H1 (cell line): Measurements from ENCODE around the gene NEURL1B. TPM values are rescaled to one million over a fixed set of nuclear protein-coding genes. Genes with fewer than 3 reads are reported as not detected.

ENCODE experiments used
- CTCF ChIA-PET: fragments of 300-600 bp; sonication (Branson Sonifier 250); formaldehyde crosslinking; loops from one replicate; lab custom pipeline; 2021; ENCODE audit not compliant: partially characterized antibody; lab: Charles Lee
- POLR2A ChIA-PET: fragments of 300-600 bp; sonication (Branson Sonifier 250); formaldehyde crosslinking; loops from one replicate; lab custom pipeline; 2021; ENCODE audit warnings: inconsistent platforms; ENCODE audit not compliant: partially characterized antibody; lab: Charles Lee
- DNase-seq, 2 experiments: peaks; one replicate each; pipeline versions ENCODE4 v3.0.0 to v3.0.0-alpha.2; 2010 to 2022; ENCODE audit warnings: low spot score in 2 of 2, low read depth in 1 of 2, mixed read lengths in 1 of 2
- FAIRE-seq: peaks from 2 replicates; lab custom pipeline; 2011; peaks lifted over from hg19 to GRCh38; lab: Jason Lieb, UNC
- H2AFZ ChIP-seq: 2 replicates; pipeline ENCODE4 v1.8.1; 2012; ENCODE audit warnings: low read length, inconsistent platforms
- H2AK5ac ChIP-seq: 2 replicates; pipeline ENCODE4 v1.6.1; 2013; ENCODE audit warnings: low read depth, low read length
- H2BK120ac ChIP-seq: replicated peaks from 2 replicates; pipeline ENCODE3; 2013; ENCODE audit warnings: low read depth, low read length, inconsistent platforms
- H2BK12ac ChIP-seq: 2 replicates; pipeline ENCODE4 v1.6.1; 2013; ENCODE audit warnings: low read depth, low read length
- H2BK15ac ChIP-seq: 2 replicates; pipeline ENCODE4 v1.6.1; 2013; ENCODE audit warnings: low read length
- H2BK20ac ChIP-seq: 2 replicates; pipeline ENCODE4 v1.6.1; 2013; ENCODE audit warnings: low read length
- H2BK5ac ChIP-seq: 2 replicates; pipeline ENCODE4 v1.6.1; 2013; ENCODE audit warnings: low read depth, low read length
- H3K14ac ChIP-seq: 2 replicates; pipeline ENCODE4 v1.6.1; 2013; ENCODE audit warnings: inconsistent platforms; ENCODE audit not compliant: insufficient read length
- H3K18ac ChIP-seq: 2 replicates; pipeline ENCODE4 v1.6.1; 2013; ENCODE audit warnings: low read length; ENCODE audit errors: extremely low read depth
- H3K23ac ChIP-seq: 2 replicates; pipeline ENCODE4 v1.6.1; 2013; ENCODE audit warnings: inconsistent platforms; ENCODE audit not compliant: insufficient read length
- H3K23me2 ChIP-seq: 2 replicates; pipeline ENCODE4 v1.6.1; 2013; ENCODE audit warnings: low read depth, low read length
- H3K27ac ChIP-seq: 2 replicates; pipeline ENCODE4 v1.6.1; 2011; ENCODE audit warnings: low read depth, low read length, inconsistent platforms
- H3K27me3 ChIP-seq, 4 experiments: replicated peaks in 1 of 4; 1 replicate in 1 of 4; 2 replicates in 3 of 4; pipeline versions ENCODE4 v1.6.1 to v1.8.1; 2011 to 2013; ENCODE audit warnings: low read length in 3 of 4, mild to moderate bottlenecking in 3 of 4, inconsistent platforms in 2 of 4, mixed read lengths in 2 of 4, moderate library complexity in 1 of 4; ENCODE audit not compliant: control insufficient read depth in 3 of 4, insufficient read depth in 3 of 4; ENCODE audit errors: extremely low read depth in 1 of 4
- H3K36me3 ChIP-seq, 4 experiments: 2 replicates each; pipeline versions ENCODE4 v1.6.1 to v1.8.1; 2011 to 2013; ENCODE audit warnings: mild to moderate bottlenecking in 4 of 4, low read length in 3 of 4, moderate library complexity in 2 of 4, control low read depth in 1 of 4, inconsistent platforms in 1 of 4; ENCODE audit not compliant: insufficient read depth in 4 of 4, control insufficient read depth in 2 of 4
- H3K4ac ChIP-seq: replicated peaks from 2 replicates; pipeline ENCODE3; 2013; ENCODE audit warnings: low read length, low read depth, mixed read lengths, inconsistent platforms; ENCODE audit not compliant: insufficient read length
- H3K4me1 ChIP-seq, 4 experiments: replicated peaks in 1 of 4; 1 replicate in 1 of 4; 2 replicates in 3 of 4; pipeline versions ENCODE4 v1.6.1 to v1.8.1; 2011 to 2013; ENCODE audit warnings: low read length in 3 of 4, inconsistent platforms in 2 of 4, mixed read lengths in 1 of 4; ENCODE audit not compliant: insufficient read depth in 4 of 4, control insufficient read depth in 3 of 4
- H3K4me2 ChIP-seq, 2 experiments: 2 replicates each; pipeline versions ENCODE4 v1.6.1 to v1.8.1; 2011 to 2013; ENCODE audit warnings: low read depth in 2 of 2, low read length in 2 of 2, control low read depth in 1 of 2, inconsistent platforms in 1 of 2, mild to moderate bottlenecking in 1 of 2; ENCODE audit not compliant: insufficient read depth in 1 of 2
- H3K4me3 ChIP-seq, 4 experiments: fragments of 200-600, 300-600 bp in 1 of 4; sonication (generic), shearing (Covaris generic), sonication (Bioruptor Twin) in 1 of 4; 2 replicates each; pipeline versions ENCODE4 v1.5.1 to v1.8.1; 2011 to 2016; ENCODE audit warnings: low read length in 4 of 4, low read depth in 3 of 4, control low read depth in 2 of 4, inconsistent platforms in 2 of 4, mild to moderate bottlenecking in 2 of 4, mixed read lengths in 1 of 4, moderate library complexity in 1 of 4; ENCODE audit not compliant: insufficient read depth in 2 of 4; ENCODE audit errors: extremely low read depth in 1 of 4
- H3K56ac ChIP-seq: replicated peaks from 2 replicates; pipeline ENCODE3; 2013; ENCODE audit warnings: low read depth, mild to moderate bottlenecking, mixed read lengths, low read length, inconsistent platforms; ENCODE audit not compliant: insufficient read length
- H3K79me1 ChIP-seq: 2 replicates; pipeline ENCODE4 v1.6.1; 2013; ENCODE audit warnings: low read depth, low read length, control low read depth
- H3K79me2 ChIP-seq, 2 experiments: 2 replicates each; pipeline versions ENCODE4 v1.6.1 to v1.8.1; 2012 to 2013; ENCODE audit warnings: low read length in 2 of 2, mild to moderate bottlenecking in 2 of 2, inconsistent platforms in 1 of 2; ENCODE audit not compliant: insufficient read depth in 2 of 2, control insufficient read depth in 1 of 2
- H3K9ac ChIP-seq, 4 experiments: replicated peaks in 1 of 4; 1 replicate in 1 of 4; 2 replicates in 3 of 4; pipeline versions ENCODE4 v1.6.1 to v1.8.1; 2011 to 2013; ENCODE audit warnings: low read depth in 3 of 4, low read length in 3 of 4, control low read depth in 2 of 4, mild to moderate bottlenecking in 2 of 4, moderate library complexity in 2 of 4, inconsistent platforms in 1 of 4; ENCODE audit errors: extremely low read depth in 1 of 4
- H3K9me3 ChIP-seq, 2 experiments: 2 replicates each; pipeline versions ENCODE4 v1.6.1 to v1.8.1; 2012 to 2013; ENCODE audit warnings: mild to moderate bottlenecking in 2 of 2, moderate library complexity in 2 of 2, control low read depth in 1 of 2, inconsistent platforms in 1 of 2, low read depth in 1 of 2, low read length in 1 of 2, mixed read lengths in 1 of 2; ENCODE audit not compliant: insufficient read depth in 2 of 2
- H4K20me1 ChIP-seq, 2 experiments: replicated peaks in 1 of 2; 2 replicates each; pipeline versions ENCODE3 to v1.8.1; 2011 to 2013; ENCODE audit warnings: inconsistent platforms in 2 of 2, low read length in 2 of 2, mild to moderate bottlenecking in 1 of 2; ENCODE audit not compliant: insufficient read depth in 2 of 2, control insufficient read depth in 1 of 2
- H4K5ac ChIP-seq: 2 replicates; pipeline ENCODE4 v1.6.1; 2013; ENCODE audit warnings: low read length, low read depth, mixed read lengths, inconsistent platforms; ENCODE audit not compliant: insufficient read length
- H4K8ac ChIP-seq: 2 replicates; pipeline ENCODE4 v1.8.0; 2013; ENCODE audit warnings: mild to moderate bottlenecking, moderate library complexity, low read length, inconsistent platforms; ENCODE audit not compliant: insufficient read depth; ENCODE audit errors: extremely low read depth
- H4K91ac ChIP-seq: replicated peaks from 2 replicates; pipeline ENCODE3; 2013; ENCODE audit warnings: low read length, mixed read lengths, inconsistent platforms; ENCODE audit not compliant: insufficient read length
- CBX5 ChIP-seq: fragments of 300-800, 300-1000 bp; sonication (generic); IDR thresholded peaks from 2 replicates; pipeline ENCODE4 v1.7.1; 2016; ENCODE audit warnings: antibody characterized with exemption, low read length, low read depth
- CREB1 ChIP-seq: IDR thresholded peaks from 2 replicates; pipeline ENCODE4 v1.6.1; 2012; ENCODE audit warnings: inconsistent platforms
- E2F6 ChIP-seq: IDR thresholded peaks from 2 replicates; pipeline ENCODE4 v1.6.1; 2012; ENCODE audit warnings: inconsistent platforms
- HDAC2 ChIP-seq, 2 experiments: fragments of 300-600 bp in 1 of 2; sonication (generic) in 1 of 2; IDR thresholded peaks; 2 replicates each; pipeline ENCODE4 v1.6.1; 2011 to 2012; ENCODE audit warnings: low read depth in 2 of 2, low read length in 2 of 2, mild to moderate bottlenecking in 2 of 2, moderate library complexity in 2 of 2, borderline replicate concordance in 1 of 2, inconsistent platforms in 1 of 2
- KDM5A ChIP-seq: fragments of 200-600 bp; IDR thresholded peaks from 2 replicates; pipeline ENCODE4 v1.7.1; 2012; ENCODE audit warnings: mild to moderate bottlenecking, low read length, inconsistent platforms, mixed read lengths
- NRF1 ChIP-seq: IDR thresholded peaks from 2 replicates; pipeline ENCODE4 v1.6.1; 2011; ENCODE audit warnings: mild to moderate bottlenecking, low read depth, low read length, improper control_type of control experiment
- RNF2 ChIP-seq: fragments of 200-900, 300-1000 bp; sonication (generic); IDR thresholded peaks from 2 replicates; pipeline ENCODE4 v1.7.1; 2016; ENCODE audit warnings: borderline replicate concordance, low read depth, mild to moderate bottlenecking, antibody characterized with exemption, low read length; ENCODE audit not compliant: poor library complexity, severe bottlenecking; ENCODE audit errors: missing control alignments
- SIX5 ChIP-seq: IDR thresholded peaks from 2 replicates; pipeline ENCODE4 v1.6.1; 2011; ENCODE audit warnings: mild to moderate bottlenecking, low read depth, low read length
- WGBS, 2 experiments: shearing (Covaris generic) in 1 of 2; methylation state at CpG; one replicate each; pipeline versions ENCODE4 v1.1.6 to v1.1.7; 2013 to 2015; ENCODE audit warnings: low lambda C conversion rate in 2 of 2, mixed read lengths in 2 of 2, inconsistent platforms in 1 of 2, low coverage in 1 of 2, missing lambda C conversion rate in 1 of 2; ENCODE audit not compliant: insufficient replicate concordance in 2 of 2, insufficient coverage in 1 of 2, insufficient read length in 1 of 2; ENCODE audit errors: extremely low coverage in 1 of 2, missing lambda C conversion rate in 1 of 2; 5-methylcytosine and 5-hydroxymethylcytosine counted together
- polyA plus RNA-seq, 7 experiments: library from polyadenylated mRNA; depleted of rRNA in 3 of 7; stranded (reverse) in 5 of 7; unstranded in 2 of 7; fragments of >200 nt in 5 of 7; fragments of 200-250 nt in 2 of 7; gene quantifications; 1 replicate in 5 of 7; 2 replicates in 1 of 7; 4 replicates in 1 of 7; pipeline versions ENCODE4 v1.2.1 to v1.2.3, GENCODE V29; 2011 to 2013; ENCODE audit warnings: missing spikeins in 2 of 7, mixed read lengths in 2 of 7
- total RNA-seq: library from RNA; stranded (reverse); fragmentation: NEBNext Ultra II Directional; extraction: Animal tissue kit (Norgen Biotek cat#: 25700); gene quantifications from 2 replicates; pipeline ENCODE4 v1.2.1, GENCODE V29; 2021

NEURL1B gene
- total and polyA plus RNA-seq, 2 of the 8 experiments (the other 6 are each of a cell fraction or from before 2014, with no cell fraction given) = 3.3 to 6.1 TPM

DNA sequence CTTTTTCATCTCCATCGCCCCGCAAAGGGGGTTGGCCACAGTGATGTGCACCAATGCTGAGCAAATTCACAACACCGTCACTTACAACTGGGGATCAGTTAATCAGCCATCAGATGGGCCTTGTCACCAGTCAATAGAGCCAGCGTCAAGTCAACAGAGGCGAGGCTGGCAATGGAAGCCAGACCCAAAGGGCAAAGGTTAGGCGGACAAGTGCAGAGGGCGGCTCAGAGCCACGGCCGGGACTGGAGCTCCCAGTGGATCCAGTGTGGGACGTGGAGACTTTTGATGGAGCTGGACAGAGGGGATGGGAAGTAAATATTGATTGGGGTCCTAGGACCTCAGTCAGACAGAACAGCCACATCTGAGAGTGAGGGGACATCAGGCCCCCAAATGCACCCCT, 84.2 kb downstream of the NEURL1B start:
- Histone ChIP-seq H2BK5ac (no peak overlapping the region), H2AFZ (no peak overlapping the region), H4K5ac (no peak overlapping the region), H4K20me1 (peaks cover 0 to 2% of the 10 kb centered on the region in 2 experiments), H3K4me2 (no peak overlapping the region), H3K14ac (no peak overlapping the region), H4K91ac (no peak overlapping the region), H3K23ac (no peak overlapping the region), H3K4me1 (peaks cover 0 to 6% (median under 1%) of the 10 kb centered on the region in 4 experiments; a peak in 2 of 7 replicates), H2BK120ac (no peak overlapping the region), H3K27ac (no peak overlapping the region), H2BK20ac (no peak overlapping the region), H3K56ac (no peak overlapping the region), H3K4ac (no peak overlapping the region), H3K23me2 (no peaks in the 10 kb centered on the region), H3K79me2 (no peaks in the 10 kb centered on the region), H3K9ac (no peak overlapping the region), H2AK5ac (no peak overlapping the region), H3K4me3 (no peak overlapping the region), H3K36me3 (no peaks in the 10 kb centered on the region), H4K8ac (no peak overlapping the region; the same call in 1 of the 2 replicates), H2BK12ac (no peak overlapping the region), H3K79me1 (no peaks in the 10 kb centered on the region), H3K18ac (no peak overlapping the region), H2BK15ac (no peak overlapping the region), H3K9me3 (no peaks in the 10 kb centered on the region), H3K27me3 (peaks cover 0 to 3% (median 0%) of the 10 kb centered on the region in 4 experiments; a peak in 2 of 7 replicates)
- ChIA-PET CTCF (interaction anchor here (0.8 to 3.0 kb wide), 9 partner anchors 8 to 208 kb away, joined by 3 to 19 read pairs (median 3); no protein-coding TSS in a partner anchor), POLR2A (no interaction called here)
- DNase-seq (no peak), FAIRE-seq (no peak)
- TF ChIP-seq NRF1 = no peak
- no peak for TF ChIP-seq E2F6
- no peak for TF ChIP-seq SIX5
- no peak for TF ChIP-seq CREB1
- no peak for TF ChIP-seq HDAC2 (IDR thresholded peaks at IDR 0.05; ENCODE audit: borderline replicate concordance in 1 of 2, low read depth in 2 of 2, low read length in 2 of 2)
- no peak for TF ChIP-seq RNF2
- TF ChIP-seq CBX5 = no peak
- TF ChIP-seq KDM5A = no peak
- 90% methylated on average over 10 of the region's 10 CpGs; no CpG with 5 or more reads in 1 of the 2 experiments for WGBS, 2 experiments
